ENCODE data around the gene ABHD17C. TPM values are rescaled to one million over a fixed set of nuclear protein-coding genes. Genes with fewer than 3 reads are reported as not detected.

Gene ABHD17C
- total and polyA plus RNA-seq, 4 donors, result 1.2 to 9.6 (median 6.2) TPM

DNA sequence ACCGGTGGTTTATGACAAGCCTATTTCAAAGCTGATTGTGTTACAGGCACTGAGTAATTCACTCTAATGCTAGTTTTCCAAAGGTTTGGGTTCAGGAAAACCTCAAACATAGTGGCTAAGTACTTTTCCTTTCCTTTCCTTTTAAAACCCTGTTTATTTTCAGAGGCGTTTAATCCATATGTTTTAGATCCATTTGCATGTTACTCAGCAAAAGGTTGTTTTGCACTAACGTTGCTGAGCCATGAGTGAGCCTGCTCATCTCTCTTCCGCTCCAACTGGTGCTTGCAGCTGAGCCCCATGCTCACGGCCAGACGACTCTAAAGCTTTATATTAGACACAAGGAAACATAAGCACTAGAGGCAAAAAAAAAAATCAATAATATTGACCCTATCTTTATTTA is 93.4 kb downstream of the ABHD17C start:
- ATAC-seq (ENCODE audit: low FRiP score), result no peak
- Histone ChIP-seq H3K27me3 (ENCODE audit: control insufficient read depth in 1 of 2, insufficient read depth in 2 of 2, low read length in 1 of 2) (no peaks in the 10 kb centered on the region), H3K4me3 (ENCODE audit: low read length in 2 of 2) (no peak overlapping the region), H3K36me3 (ENCODE audit: control insufficient read depth in 1 of 2, insufficient read depth in 2 of 2, low read length in 1 of 2) (no peaks in the 10 kb centered on the region), H3K4me1 (ENCODE audit: control insufficient read depth in 1 of 2, insufficient read depth in 2 of 2, low read length in 2 of 2) (no peaks in the 10 kb centered on the region), H3K27ac (ENCODE audit: low read depth in 1 of 2, low read length in 2 of 2) (no peak overlapping the region), H3K9me3 (ENCODE audit: control insufficient read depth, low read length) (no peaks in the 10 kb centered on the region)
- no peak for DNase-seq
- WGBS, 2 donors, result 56% methylated on average over 6 of the region's 6 CpGs
- intact Hi-C loops (cut with DNase I), result no loop called here

DNA sequence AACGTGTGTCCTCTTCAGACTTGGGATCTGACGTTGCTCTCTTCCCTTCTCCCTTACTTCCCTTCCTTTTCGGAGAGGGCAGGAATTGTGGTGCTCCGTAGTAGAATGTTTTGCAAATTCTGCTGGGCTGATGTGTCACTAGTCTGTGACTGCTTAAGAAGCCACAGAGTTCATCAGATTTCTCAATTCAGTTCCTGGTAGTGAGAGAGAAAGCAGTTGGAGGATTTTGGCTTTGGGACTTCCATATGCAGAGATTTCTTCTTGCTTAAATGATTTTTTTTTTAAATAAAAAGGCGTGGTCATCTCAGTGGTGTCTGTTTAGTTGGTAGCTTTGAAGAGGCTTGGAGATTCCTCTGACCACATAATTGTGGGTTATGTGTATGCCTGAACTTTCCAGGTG is 94.2 kb downstream of the ABHD17C start:
- Histone ChIP-seq H3K4me1 (ENCODE audit: control insufficient read depth in 1 of 2, insufficient read depth in 2 of 2, low read length in 2 of 2) (no peaks in the 10 kb centered on the region), H3K4me3 (ENCODE audit: low read length in 2 of 2) (no peak overlapping the region), H3K27ac (ENCODE audit: low read depth in 1 of 2, low read length in 2 of 2) (no peak overlapping the region), H3K9me3 (ENCODE audit: control insufficient read depth, low read length) (no peaks in the 10 kb centered on the region), H3K36me3 (ENCODE audit: control insufficient read depth in 1 of 2, insufficient read depth in 2 of 2, low read length in 1 of 2) (no peaks in the 10 kb centered on the region), H3K27me3 (ENCODE audit: control insufficient read depth in 1 of 2, insufficient read depth in 2 of 2, low read length in 1 of 2) (no peaks in the 10 kb centered on the region)
- WGBS, 2 donors, result 49 to 53% methylated on average over 4 to 5 of the region's 5 CpGs
- intact Hi-C loops (cut with DNase I), result no loop called here
- DNase-seq (no peak), ATAC-seq (ENCODE audit: low FRiP score) (no peak)

DNA sequence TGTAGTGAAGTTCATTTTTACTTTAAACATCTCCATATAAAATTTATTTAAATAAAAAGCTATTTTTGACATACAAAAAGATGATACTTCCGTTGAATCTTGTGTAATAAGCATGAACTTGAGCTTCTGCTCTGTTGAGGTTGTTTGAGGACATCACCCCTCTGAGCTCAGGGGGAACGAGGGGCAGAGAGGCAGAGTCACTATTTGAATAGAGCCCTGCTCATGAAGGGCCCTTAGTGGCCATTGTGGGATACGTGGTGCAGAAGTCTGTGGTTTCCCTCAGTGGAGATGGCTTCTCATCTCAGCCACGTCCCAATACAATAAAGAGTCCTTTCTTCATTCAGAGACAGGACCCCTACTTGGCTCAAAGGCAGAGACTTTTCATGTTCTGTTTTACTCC is 94.7 kb downstream of the ABHD17C start:
- DNase-seq (no peak), ATAC-seq (ENCODE audit: low FRiP score) (no peak)
- no peaks in the 10 kb centered on the region for H3K9me3 ChIP-seq (ENCODE audit: control insufficient read depth, low read length)
- WGBS, 2 donors, result 74 to 80% methylated on average over 4 of the region's 4 CpGs
- H3K4me3 ChIP-seq (ENCODE audit: low read length in 2 of 2), result no peak overlapping the region
- H3K36me3 ChIP-seq (ENCODE audit: control insufficient read depth in 1 of 2, insufficient read depth in 2 of 2, low read length in 1 of 2), result no peaks in the 10 kb centered on the region
- H3K4me1 ChIP-seq (ENCODE audit: control insufficient read depth in 1 of 2, insufficient read depth in 2 of 2, low read length in 2 of 2), result no peaks in the 10 kb centered on the region
- no peaks in the 10 kb centered on the region for H3K27me3 ChIP-seq (ENCODE audit: control insufficient read depth in 1 of 2, insufficient read depth in 2 of 2, low read length in 1 of 2)
- no peak overlapping the region for H3K27ac ChIP-seq (ENCODE audit: low read depth in 1 of 2, low read length in 2 of 2)
- intact Hi-C loops (cut with DNase I), result no loop called here

DNA sequence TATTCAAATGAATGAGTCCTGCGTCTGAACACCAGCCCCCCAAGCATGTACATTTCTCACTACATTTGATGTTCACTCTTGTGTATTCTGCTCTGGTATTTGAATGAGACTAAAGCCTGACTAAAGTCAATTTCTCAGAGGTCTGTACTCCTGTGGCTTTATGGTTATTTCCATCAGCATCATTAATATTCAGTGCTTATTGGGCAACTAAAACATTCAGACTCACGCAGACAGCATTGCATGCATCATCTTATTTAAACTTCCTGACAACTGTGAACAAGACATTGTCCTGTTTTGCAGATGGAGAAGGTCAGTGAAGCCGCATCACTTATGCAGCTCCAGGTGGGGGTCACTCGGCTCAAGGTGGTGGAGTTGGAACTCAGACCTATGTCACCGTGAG is 95.1 kb downstream of the ABHD17C start:
- Histone ChIP-seq H3K27ac (ENCODE audit: low read depth in 1 of 2, low read length in 2 of 2) (no peak overlapping the region), H3K4me1 (ENCODE audit: control insufficient read depth in 1 of 2, insufficient read depth in 2 of 2, low read length in 2 of 2) (no peaks in the 10 kb centered on the region), H3K27me3 (ENCODE audit: control insufficient read depth in 1 of 2, insufficient read depth in 2 of 2, low read length in 1 of 2) (no peaks in the 10 kb centered on the region), H3K9me3 (ENCODE audit: control insufficient read depth, low read length) (no peaks in the 10 kb centered on the region), H3K36me3 (ENCODE audit: control insufficient read depth in 1 of 2, insufficient read depth in 2 of 2, low read length in 1 of 2) (no peaks in the 10 kb centered on the region), H3K4me3 (ENCODE audit: low read length in 2 of 2) (no peak overlapping the region)
- DNase-seq (no peak), ATAC-seq (ENCODE audit: low FRiP score) (no peak)
- 87 to 88% methylated on average over 5 of the region's 5 CpGs for WGBS, 2 donors
- intact Hi-C loops (cut with DNase I), result no loop called here

DNA sequence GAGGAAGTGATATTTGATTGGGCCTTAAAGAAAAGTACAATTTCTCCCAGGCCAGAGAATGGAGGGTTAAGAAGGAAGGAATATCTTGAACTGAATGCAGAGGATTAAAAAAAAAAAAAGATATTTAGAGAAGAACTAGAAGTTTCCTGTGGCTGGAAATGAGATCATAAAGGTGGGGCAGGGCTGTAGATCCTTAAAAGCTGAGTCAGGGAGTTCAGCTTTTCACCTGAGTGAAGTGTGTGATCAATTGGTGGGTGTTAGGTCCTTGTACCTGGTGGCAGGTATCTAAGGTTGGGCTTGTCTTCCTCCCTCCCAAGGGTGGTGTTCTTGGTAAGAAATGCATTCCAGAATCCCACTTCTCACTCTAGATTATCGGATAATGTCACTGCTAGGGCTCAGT is 95.9 kb downstream of the ABHD17C start:
- no peak for ATAC-seq (ENCODE audit: low FRiP score)
- Histone ChIP-seq H3K36me3 (ENCODE audit: control insufficient read depth in 1 of 2, insufficient read depth in 2 of 2, low read length in 1 of 2) (no peaks in the 10 kb centered on the region), H3K27me3 (ENCODE audit: control insufficient read depth in 1 of 2, insufficient read depth in 2 of 2, low read length in 1 of 2) (no peaks in the 10 kb centered on the region), H3K4me1 (ENCODE audit: control insufficient read depth in 1 of 2, insufficient read depth in 2 of 2, low read length in 2 of 2) (no peaks in the 10 kb centered on the region), H3K4me3 (ENCODE audit: low read length in 2 of 2) (no peak overlapping the region), H3K27ac (ENCODE audit: low read depth in 1 of 2, low read length in 2 of 2) (no peak overlapping the region), H3K9me3 (ENCODE audit: control insufficient read depth, low read length) (no peaks in the 10 kb centered on the region)
- intact Hi-C loops (cut with DNase I), result no loop called here
- no peak for DNase-seq
- 86 to 88% methylated on average over 1 of the region's 1 CpG for WGBS, 2 donors

DNA sequence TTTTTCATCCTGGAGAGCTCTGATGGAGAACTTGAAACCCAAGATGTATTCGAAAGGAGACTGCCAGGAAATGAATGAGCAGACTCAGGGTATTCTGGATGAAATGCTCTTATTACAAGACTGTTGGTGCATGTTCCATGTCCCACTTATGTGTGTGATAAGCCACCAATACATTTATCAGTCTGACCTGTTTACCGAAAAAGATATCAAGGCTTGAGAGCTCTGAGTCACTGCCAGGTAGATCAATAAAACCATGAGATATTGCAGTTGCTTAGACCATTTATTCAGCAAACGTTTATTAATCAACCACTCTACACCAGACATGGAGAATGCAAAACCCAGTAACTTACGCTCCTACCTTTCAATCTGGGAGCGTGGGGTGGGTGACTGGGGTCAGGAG is 101.3 kb downstream of the ABHD17C start:
- no peak overlapping the region for H3K27ac ChIP-seq (ENCODE audit: low read depth in 1 of 2, low read length in 2 of 2)
- intact Hi-C loops (cut with DNase I), result no loop called here
- DNase-seq, result no peak
- H3K27me3 ChIP-seq (ENCODE audit: control insufficient read depth in 1 of 2, insufficient read depth in 2 of 2, low read length in 1 of 2), result no peaks in the 10 kb centered on the region
- no peaks in the 10 kb centered on the region for H3K9me3 ChIP-seq (ENCODE audit: control insufficient read depth, low read length)
- WGBS, 2 donors, result 62 to 75% methylated on average over 5 of the region's 5 CpGs
- no peaks in the 10 kb centered on the region for H3K36me3 ChIP-seq (ENCODE audit: control insufficient read depth in 1 of 2, insufficient read depth in 2 of 2, low read length in 1 of 2)
- ATAC-seq (ENCODE audit: low FRiP score), result no peak
- no peaks in the 10 kb centered on the region for H3K4me1 ChIP-seq (ENCODE audit: control insufficient read depth in 1 of 2, insufficient read depth in 2 of 2, low read length in 2 of 2)
- H3K4me3 ChIP-seq (ENCODE audit: low read length in 2 of 2), result no peak overlapping the region

DNA sequence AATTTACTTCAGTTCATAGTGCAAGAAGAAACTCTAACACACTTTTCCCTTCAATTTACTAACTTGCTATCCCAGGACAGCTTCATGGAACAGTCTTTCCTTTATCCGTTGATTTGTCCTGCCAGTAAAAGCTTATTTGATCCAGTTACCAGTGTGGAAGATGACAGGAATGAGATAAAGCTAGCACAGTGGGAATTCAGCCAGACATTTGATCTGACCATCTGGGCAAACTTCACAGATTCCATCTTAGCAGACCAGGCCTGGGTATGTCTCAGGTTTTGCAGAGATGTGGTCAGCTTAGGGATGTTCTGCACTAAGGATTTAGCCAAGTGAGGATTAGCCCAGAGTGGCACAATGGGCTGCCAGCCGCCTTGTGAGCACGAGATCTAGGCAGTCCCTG is 103.8 kb downstream of the ABHD17C start:
- intact Hi-C loops (cut with DNase I), result no loop called here
- 81 to 84% methylated on average over 3 of the region's 3 CpGs for whole genome bisulfite sequencing, 2 donors
- H3K4me1 ChIP-seq (ENCODE audit: control insufficient read depth in 1 of 2, insufficient read depth in 2 of 2, low read length in 2 of 2), result no peaks in the 10 kb centered on the region
- no peak overlapping the region for H3K4me3 ChIP-seq (ENCODE audit: low read length in 2 of 2)
- DNase-seq (no peak), ATAC-seq (ENCODE audit: low FRiP score) (no peak)
- H3K27ac ChIP-seq (ENCODE audit: low read depth in 1 of 2, low read length in 2 of 2), result no peak overlapping the region
- no peaks in the 10 kb centered on the region for H3K36me3 ChIP-seq (ENCODE audit: control insufficient read depth in 1 of 2, insufficient read depth in 2 of 2, low read length in 1 of 2)
- H3K9me3 ChIP-seq (ENCODE audit: control insufficient read depth, low read length), result no peaks in the 10 kb centered on the region
- H3K27me3 ChIP-seq (ENCODE audit: control insufficient read depth in 1 of 2, insufficient read depth in 2 of 2, low read length in 1 of 2), result no peaks in the 10 kb centered on the region

DNA sequence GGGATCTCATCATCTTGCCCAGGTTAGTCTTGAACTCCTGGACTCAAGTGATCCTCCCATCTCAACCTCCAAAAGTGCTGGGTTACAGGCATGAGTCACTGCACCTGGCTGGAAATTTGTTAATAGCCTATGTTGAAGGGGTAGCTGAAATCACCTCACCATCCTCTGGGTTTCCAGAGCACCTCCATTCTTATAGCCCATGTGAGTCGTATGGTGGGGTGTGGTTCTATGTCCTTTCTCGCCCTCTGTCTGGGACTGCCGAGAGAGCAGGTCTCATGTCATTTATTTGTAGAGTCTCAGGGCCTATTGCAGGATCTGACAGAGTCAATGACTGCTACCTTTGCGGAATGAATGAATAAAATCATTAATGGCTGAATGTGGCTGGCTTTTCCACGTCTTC is 105.0 kb downstream of the ABHD17C start:
- Histone ChIP-seq H3K9me3 (ENCODE audit: control insufficient read depth, low read length) (no peaks in the 10 kb centered on the region), H3K4me1 (ENCODE audit: control insufficient read depth in 1 of 2, insufficient read depth in 2 of 2, low read length in 2 of 2) (no peaks in the 10 kb centered on the region), H3K4me3 (ENCODE audit: low read length in 2 of 2) (no peak overlapping the region), H3K27me3 (ENCODE audit: control insufficient read depth in 1 of 2, insufficient read depth in 2 of 2, low read length in 1 of 2) (no peaks in the 10 kb centered on the region), H3K36me3 (ENCODE audit: control insufficient read depth in 1 of 2, insufficient read depth in 2 of 2, low read length in 1 of 2) (no peaks in the 10 kb centered on the region), H3K27ac (ENCODE audit: low read depth in 1 of 2, low read length in 2 of 2) (no peak overlapping the region)
- ATAC-seq (ENCODE audit: low FRiP score) (no peak), DNase-seq (no peak)
- intact Hi-C loops (cut with DNase I), result no loop called here
- 78 to 81% methylated on average over 5 of the region's 5 CpGs for WGBS, 2 donors

DNA sequence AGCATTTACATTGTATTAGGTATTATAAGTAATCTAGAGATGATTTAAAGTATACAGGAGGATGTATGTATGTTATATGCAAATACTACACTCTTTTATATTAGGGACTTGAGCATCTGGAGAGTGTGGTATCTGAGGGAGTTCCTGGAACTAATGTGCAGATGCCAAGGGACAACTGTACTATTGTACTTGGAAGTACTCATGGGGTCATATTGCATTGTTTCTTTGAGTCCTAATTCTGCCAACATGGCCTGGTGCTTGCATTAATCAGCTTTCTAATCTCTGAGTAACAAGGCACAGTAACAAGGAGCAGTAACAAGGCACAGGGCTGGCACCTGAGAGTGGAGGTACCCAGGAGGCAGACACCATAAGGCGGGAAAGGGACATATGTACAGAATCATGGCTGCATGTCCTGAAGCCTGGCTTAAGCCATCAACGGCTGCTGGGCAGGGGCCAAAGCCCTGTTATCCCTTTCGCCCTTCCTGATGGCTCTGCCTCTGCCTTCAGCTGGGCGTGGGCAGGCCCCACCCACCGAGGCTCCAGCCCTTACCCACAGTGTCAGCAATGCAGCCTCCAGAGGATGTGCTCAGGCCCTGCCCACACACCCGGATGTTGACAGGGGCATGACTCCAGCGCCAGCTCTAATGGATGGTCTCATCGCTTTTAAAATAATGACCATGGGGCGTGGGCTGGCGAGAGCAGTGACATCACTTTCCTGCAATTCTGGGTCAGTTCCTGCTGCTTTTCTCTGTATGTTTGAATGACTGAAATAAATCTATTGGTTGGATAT is 107.0 kb downstream of the ABHD17C start:
- no peaks in the 10 kb centered on the region for H3K27me3 ChIP-seq (ENCODE audit: control insufficient read depth in 1 of 2, insufficient read depth in 2 of 2, low read length in 1 of 2)
- WGBS, 2 donors, result 43 to 65% methylated on average over 10 of the region's 10 CpGs
- H3K9me3 ChIP-seq (ENCODE audit: control insufficient read depth, low read length), result no peaks in the 10 kb centered on the region
- H3K4me3 ChIP-seq (ENCODE audit: low read length in 2 of 2), result no peak overlapping the region
- DNase-seq, result peak in 1 of 2 donors; percentile 56
- no peak overlapping the region for H3K27ac ChIP-seq (ENCODE audit: low read depth in 1 of 2, low read length in 2 of 2)
- H3K36me3 ChIP-seq (ENCODE audit: control insufficient read depth in 1 of 2, insufficient read depth in 2 of 2, low read length in 1 of 2), result no peaks in the 10 kb centered on the region
- peak; percentile 38 for ATAC-seq (ENCODE audit: low FRiP score)
- intact Hi-C loops (cut with DNase I), result no loop called here
- H3K4me1 ChIP-seq (ENCODE audit: control insufficient read depth in 1 of 2, insufficient read depth in 2 of 2, low read length in 2 of 2), result no peaks in the 10 kb centered on the region

Data from aorta (tissue), 5 donors.